ENCODE results near the gene AP4B1.

The AP4B1 gene

DNA sequence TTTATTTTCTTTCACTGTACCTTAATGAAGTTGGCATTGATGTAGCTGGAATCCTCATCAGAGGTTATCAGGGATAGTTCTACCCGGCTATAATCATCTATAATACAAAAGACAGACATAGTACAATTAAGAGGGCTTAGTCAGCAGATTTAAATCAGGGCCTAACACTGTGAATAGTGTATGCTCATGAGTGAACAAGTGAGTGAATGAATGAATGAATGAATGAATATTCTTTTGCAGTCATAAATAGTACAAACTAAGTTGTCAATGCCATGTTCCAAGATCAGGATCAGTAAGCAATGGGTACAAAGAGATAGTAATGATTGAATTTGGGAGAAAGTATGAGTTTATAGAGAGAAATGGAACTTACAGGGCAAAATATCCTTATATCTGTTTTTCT is 45.6 kb downstream of the AP4B1 start:
- Histone ChIP-seq H3K4me2 (ENCODE audit: low read length) (peak overlapping the region; percentile 55), H3K9ac (ENCODE audit: low read length) (no peak overlapping the region; the same call in 1 of the 2 replicates), H2AFZ (ENCODE audit: low read length) (no peak overlapping the region), H4K20me1 (ENCODE audit: insufficient read depth, low read length) (no peaks in the 10 kb centered on the region), H3K79me2 (ENCODE audit: insufficient read depth, low read length) (peaks cover 12% of the 10 kb centered on the region; the same call in 1 of the 2 replicates), H3F3A (ENCODE audit: insufficient read depth, low read length) (no peaks in the 10 kb centered on the region), H3K4me1 (ENCODE audit: insufficient read depth, low read length, severe bottlenecking) (peaks cover 51% of the 10 kb centered on the region), H3K9me2 (ENCODE audit: low read depth, low read length) (no peaks in the 10 kb centered on the region), H3K27me3 (ENCODE audit: insufficient read depth, low read length) (no peaks in the 10 kb centered on the region), H3K9me3 (ENCODE audit: low read length) (no peaks in the 10 kb centered on the region), H3K4me3 (ENCODE audit: low read depth, low read length, poor library complexity, severe bottlenecking) (no peak overlapping the region), H3K27ac (ENCODE audit: low read depth, low read length, poor library complexity, severe bottlenecking) (peak overlapping the region; percentile 72), H3K36me3 (ENCODE audit: insufficient read depth, low read length) (peaks cover 61% of the 10 kb centered on the region)
- TF ChIP-seq EZH2 (IDR thresholded peaks at IDR 0.05; ENCODE audit: borderline replicate concordance, low read length) (no peak), CTCF (IDR thresholded peaks at IDR 0.05; ENCODE audit: low read length) (no peak)

- H3F3A ChIP-seq (ENCODE audit: insufficient read depth, low read length) = no peaks in the 10 kb centered on the region
- H3K36me3 ChIP-seq (ENCODE audit: insufficient read depth, low read length) = peaks cover 59% of the 10 kb centered on the region
- peak overlapping the region; percentile 72 for H3K27ac ChIP-seq (ENCODE audit: low read depth, low read length, poor library complexity, severe bottlenecking)
- no peaks in the 10 kb centered on the region for H3K27me3 ChIP-seq (ENCODE audit: insufficient read depth, low read length)
- H3K4me2 ChIP-seq (ENCODE audit: low read length) = no peak overlapping the region
- H2AFZ ChIP-seq (ENCODE audit: low read length) = no peak overlapping the region
- no peaks in the 10 kb centered on the region for H3K9me2 ChIP-seq (ENCODE audit: low read depth, low read length)
- H3K4me3 ChIP-seq (ENCODE audit: low read depth, low read length, poor library complexity, severe bottlenecking) = no peak overlapping the region
- H3K9me3 ChIP-seq (ENCODE audit: low read length) = no peaks in the 10 kb centered on the region
- peaks cover 51% of the 10 kb centered on the region for H3K4me1 ChIP-seq (ENCODE audit: insufficient read depth, low read length, severe bottlenecking)
- no peaks in the 10 kb centered on the region for H4K20me1 ChIP-seq (ENCODE audit: insufficient read depth, low read length)
- TF ChIP-seq EZH2 (IDR thresholded peaks at IDR 0.05; ENCODE audit: borderline replicate concordance, low read length) (no peak), CTCF (IDR thresholded peaks at IDR 0.05; ENCODE audit: low read length) (no peak)
- no peak overlapping the region for H3K9ac ChIP-seq (ENCODE audit: low read length)
- peaks cover 12% of the 10 kb centered on the region; the same call in 1 of the 2 replicates for H3K79me2 ChIP-seq (ENCODE audit: insufficient read depth, low read length)
Measured at GRCh38 chr1:113858418-113858817, 46.2 kb downstream of the AP4B1 start.

DNA sequence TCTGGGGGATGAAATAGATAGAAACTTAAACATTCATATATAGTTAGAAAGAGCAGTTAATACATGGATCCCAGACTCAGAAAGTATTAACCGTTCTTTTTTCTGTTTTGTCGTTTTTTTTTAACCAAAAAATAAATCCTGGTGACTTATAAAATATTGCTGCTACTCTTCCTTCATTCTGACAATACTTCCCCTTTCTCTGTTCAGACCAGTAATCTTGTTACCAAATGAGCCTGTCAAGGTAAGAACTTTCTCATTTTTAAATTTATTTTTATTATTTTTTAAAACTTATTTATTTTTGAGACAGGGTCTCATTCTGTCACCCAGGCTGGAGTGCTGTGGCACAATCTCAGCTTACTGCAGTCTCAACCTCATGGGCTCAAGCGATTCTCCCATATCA is 46.8 kb downstream of the AP4B1 start:
- Histone ChIP-seq H2AFZ (ENCODE audit: low read length) (no peak overlapping the region), H3K4me1 (ENCODE audit: insufficient read depth, low read length, severe bottlenecking) (peaks cover 48% of the 10 kb centered on the region), H3K9me3 (ENCODE audit: low read length) (no peaks in the 10 kb centered on the region), H4K20me1 (ENCODE audit: insufficient read depth, low read length) (no peaks in the 10 kb centered on the region), H3K27me3 (ENCODE audit: insufficient read depth, low read length) (no peaks in the 10 kb centered on the region), H3K9me2 (ENCODE audit: low read depth, low read length) (no peaks in the 10 kb centered on the region), H3K27ac (ENCODE audit: low read depth, low read length, poor library complexity, severe bottlenecking) (peak overlapping the region; percentile 72), H3K9ac (ENCODE audit: low read length) (no peak overlapping the region), H3K36me3 (ENCODE audit: insufficient read depth, low read length) (peaks cover 53% of the 10 kb centered on the region), H3K4me3 (ENCODE audit: low read depth, low read length, poor library complexity, severe bottlenecking) (no peak overlapping the region), H3K79me2 (ENCODE audit: insufficient read depth, low read length) (peaks cover 11% of the 10 kb centered on the region; the same call in 1 of the 2 replicates), H3F3A (ENCODE audit: insufficient read depth, low read length) (no peaks in the 10 kb centered on the region), H3K4me2 (ENCODE audit: low read length) (no peak overlapping the region)
- TF ChIP-seq CTCF (IDR thresholded peaks at IDR 0.05; ENCODE audit: low read length) (no peak), EZH2 (IDR thresholded peaks at IDR 0.05; ENCODE audit: borderline replicate concordance, low read length) (no peak)
